NCI-H1092 treated with DMSO at 0.1 percent for 48 hours (cell line): ENCODE measurements around the gene WDR70.
"Not testable (repeated sequence)": the region's sequence is repeated elsewhere in the genome, so short reads cannot be mapped to it uniquely, and the experiment has no call there.

Source experiments
- DNase-seq: peaks from one replicate; lab custom pipeline; 2025; lab: John Stamatoyannopoulos, UW

Gene WDR70

DNA sequence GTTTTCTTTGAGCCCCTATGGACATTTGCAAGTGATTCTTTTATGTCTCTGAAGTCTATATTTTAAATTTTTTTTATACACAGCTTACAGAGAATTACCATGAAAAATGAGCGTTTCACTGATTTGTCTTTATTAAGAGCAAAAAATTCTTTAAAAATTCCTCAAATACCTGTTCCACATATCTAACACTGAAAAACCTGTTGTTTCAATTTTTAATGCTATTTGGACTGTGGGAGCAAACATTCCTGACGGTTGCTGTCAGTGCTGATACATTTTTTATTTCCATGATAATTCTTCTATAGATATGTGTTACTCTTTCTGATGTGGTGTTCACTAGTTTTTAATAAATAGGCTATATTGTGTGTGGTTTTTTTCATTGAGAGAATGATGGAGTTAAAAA, 261.0 kb downstream of the WDR70 start:
- no peak for DNase-seq

DNA sequence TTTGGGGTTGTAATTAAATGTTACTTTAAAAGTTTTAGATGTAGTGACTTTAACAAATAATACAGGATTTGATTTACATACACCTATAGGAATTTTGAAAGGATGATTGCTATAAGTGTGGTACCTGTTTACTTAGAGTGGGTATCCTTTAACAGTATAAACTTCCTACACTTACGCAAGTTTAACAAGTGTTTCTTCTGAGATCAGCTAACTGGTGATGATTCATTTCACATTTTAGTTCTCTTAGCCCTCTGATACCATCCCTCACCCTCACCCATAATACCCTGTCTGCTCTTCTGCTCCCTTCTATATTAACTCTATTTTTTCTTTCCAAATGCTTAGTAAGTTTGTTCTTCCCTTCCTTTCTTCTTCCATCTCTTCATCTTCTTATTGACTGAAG, 262.8 kb downstream of the WDR70 start:
- DNase-seq = no peak

DNA sequence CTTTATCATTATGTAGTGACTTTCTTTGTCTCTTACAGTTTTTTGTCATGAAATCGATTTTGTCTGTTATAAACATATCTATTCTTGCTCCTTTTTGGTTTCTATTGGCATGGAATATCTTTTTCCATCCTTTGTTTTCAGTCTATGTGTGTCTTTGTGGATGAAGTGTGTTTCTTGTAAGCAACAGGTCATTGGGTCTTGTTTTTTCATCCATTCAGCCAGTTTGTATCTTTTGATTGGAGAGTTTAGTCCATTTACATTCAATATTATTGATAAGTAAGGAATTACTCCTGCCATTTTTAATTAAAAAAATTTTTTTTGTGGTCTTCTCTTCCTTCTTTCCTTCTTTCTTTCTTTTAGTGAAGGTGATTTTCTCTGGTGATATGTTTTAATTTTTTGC, 266.6 kb downstream of the WDR70 start:
- DNase-seq = no peak

DNA sequence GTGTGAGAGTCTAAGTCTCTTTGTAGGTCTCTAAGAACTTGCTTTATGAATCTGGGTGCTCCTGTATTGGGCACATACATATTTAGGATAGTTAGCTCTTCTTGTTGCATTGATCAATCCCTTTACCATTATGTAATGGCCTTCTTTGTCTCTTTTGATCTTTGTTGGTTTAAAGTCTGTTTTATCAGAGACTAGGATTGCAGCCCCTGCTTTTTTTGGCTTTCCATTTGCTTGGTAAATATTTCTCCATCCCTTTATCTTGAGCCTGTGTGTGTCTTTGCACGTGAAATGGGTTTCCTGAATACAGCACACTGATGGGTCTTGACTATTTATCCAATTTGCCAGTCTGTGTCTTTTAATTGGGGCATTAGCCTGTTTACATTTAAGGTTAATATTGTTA, 275.4 kb downstream of the WDR70 start:
- not testable (repeated sequence) for DNase-seq

DNA sequence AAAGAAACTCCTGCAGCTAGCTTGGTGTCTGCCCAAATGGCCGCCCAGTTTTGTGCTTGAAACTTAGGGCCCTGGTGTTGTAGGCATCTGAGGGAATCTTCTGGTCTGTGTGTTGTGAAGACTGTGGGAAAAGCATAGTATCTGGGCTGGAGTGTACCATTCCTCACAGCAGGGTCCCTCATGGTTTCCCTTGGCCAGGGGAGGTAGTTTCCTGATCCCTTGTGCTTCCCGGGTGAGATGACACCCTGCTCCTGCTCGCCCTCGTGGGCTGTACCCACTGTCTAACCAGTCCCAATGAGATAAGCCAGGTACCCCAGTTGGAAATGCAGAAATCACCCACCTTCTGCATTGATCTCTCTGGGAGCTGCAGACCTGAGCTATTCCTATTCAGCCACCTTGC, 277.9 kb downstream of the WDR70 start:
- DNase-seq = no peak

DNA sequence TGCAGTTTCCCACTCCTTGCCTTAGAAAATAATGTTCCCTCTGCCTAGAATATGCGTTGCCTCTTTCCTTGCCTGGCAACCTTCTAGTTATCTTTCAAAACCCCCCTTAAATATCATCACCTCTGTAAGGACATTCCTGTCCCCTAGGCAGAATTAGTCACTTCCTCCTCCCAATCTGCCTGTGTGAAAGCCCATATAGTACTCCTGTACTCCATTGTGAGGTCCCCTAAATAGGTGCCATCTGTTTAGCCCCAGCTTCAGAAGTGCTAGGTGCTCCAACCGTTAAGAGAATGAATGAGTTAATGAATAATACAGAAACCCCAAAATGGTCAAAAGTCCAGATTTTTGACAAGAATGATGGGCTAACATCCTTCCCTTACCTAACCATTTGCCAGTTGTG, 279.3 kb downstream of the WDR70 start:
- DNase-seq = no peak

DNA sequence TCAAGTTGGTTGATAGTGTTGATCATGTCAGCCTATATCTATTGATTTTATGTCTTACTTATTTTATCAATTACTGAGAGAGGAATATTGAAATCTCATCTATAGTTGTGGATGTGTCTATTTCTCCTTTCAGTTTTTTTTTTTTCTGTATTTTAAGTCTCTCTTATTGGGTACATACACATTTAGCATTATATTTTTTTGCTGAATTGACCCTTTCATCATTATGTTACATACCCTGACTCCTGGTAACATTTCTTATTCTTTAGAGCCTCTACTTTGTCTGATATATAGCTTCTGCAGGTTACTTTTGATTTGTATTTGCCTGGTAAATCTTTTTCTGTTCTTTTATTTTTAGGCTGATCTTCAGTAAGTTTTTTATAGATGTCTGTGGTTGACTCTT, 281.2 kb downstream of the WDR70 start:
- DNase-seq = no peak

DNA sequence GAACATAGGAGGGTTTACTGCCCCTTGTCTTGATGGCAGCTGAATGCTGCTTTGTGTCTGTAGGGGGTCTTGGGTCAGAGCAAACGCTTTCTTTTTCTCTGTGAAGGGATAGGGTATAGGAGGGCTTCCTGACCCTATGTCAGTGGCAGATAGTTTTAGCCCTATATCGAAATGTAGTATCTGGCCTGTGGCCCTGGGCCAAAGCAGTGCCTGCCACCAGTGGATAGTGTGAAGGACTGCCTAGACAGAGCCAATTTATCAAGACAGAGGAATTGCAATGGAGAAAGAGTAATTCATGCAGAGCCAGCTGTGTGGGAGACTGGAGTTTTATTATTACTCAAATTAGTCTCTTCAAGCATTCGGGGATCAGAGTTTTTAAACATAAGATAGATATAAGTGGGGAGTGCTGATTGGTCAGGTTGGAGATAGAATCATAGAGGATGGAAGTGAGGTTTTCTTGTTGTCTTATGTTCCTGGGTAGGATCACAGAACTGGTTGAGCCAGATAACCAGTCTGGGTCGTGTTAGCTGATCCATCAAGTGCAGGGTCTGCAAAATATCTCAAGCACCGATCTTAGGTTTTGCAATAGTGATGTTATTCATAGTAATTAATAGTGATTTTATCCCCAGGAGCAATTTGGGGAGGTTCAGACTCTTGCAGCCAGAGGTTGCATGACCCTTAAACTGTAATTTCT, 282.3 kb downstream of the WDR70 start:
- no peak for DNase-seq

DNA sequence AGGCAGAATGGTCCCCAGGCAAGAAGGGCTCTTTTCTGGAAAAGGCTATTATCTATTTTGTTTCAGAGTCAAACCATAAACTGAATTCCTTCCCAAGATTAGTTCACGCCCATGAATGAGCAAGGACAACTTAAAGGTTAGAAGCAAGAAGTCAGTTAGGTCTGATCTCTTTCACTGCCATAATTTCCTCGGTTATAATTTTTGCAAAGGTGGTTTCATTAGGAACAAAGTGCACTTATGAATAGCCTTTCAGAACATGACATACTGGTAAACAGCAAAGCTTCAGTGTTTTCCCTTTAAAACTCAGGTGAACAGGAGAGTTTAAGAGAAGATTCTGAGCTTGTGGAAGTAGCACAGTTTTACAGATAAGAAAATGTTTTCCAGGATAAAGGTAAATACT, 282.8 kb downstream of the WDR70 start:
- no peak for DNase-seq

DNA sequence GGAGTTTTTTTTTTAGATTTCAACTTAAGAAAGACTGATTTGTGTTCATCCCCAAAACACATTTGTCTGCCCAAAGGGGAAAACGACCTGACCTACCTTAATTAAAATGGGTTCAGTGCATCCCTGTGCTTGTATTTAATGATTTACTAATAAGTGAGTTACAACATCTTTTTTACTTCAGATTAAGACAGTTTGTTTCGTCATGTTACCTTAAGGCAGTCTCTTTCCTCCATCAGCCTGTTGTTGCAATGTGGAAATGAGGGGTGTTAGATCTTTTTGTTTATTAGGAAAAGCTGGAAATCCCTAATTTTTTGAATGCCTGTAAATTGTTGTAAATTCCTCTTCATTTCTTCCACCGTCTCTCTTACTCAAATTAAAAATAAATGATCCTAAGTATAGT, 283.2 kb downstream of the WDR70 start:
- DNase-seq = no peak

DNA sequence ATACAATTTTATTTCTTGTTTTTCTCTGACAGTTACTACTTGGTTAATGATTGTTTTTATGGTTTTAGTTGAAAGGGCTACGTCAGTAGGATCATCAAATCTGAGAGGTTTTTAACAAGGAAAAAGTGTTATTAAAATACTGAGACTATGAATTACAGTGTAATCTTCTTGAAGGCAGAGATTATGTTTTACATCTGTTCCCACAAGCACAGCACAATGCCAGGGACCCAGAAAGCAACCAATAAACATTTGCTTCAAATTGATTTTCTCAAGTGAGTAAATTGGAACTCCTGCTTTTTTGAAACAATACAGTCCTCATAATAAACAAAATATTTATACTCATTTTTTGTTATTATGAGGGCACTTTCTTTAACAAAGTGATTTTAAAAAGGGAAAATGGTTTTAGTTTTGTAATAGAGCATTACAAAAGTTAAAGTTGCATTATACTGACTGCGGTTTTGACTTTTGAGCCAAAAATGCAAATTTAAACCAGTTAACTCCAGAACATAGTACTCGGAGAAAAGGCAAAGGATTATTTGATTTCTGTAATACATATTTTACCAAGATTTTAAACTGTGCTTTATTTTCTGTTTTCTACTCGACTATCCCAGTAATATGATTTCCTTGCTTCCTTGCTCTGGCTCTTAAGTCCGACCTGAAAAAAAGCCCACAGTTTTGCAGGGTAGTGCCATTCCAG, 283.8 kb downstream of the WDR70 start:
- DNase-seq = no peak

DNA sequence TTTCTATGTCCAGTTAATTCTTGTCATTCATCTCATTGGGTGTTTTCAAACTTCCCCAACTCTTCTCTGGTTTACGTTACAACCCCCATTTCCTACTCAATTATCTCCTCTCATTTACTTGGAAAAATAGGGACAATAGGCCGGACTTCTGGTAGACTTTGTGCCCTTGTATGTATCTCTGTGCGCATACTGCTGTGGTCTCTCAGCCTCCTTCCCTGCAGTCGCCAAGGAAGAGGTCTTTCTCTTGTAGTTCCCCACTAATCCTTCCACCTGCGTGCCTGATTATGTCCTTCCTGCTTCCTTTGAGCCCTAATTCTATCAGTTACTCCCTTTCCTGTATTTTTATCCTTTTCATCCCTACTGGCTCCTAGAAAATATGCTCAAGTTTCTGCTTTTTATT, 284.4 kb downstream of the WDR70 start:
- no peak for DNase-seq

DNA sequence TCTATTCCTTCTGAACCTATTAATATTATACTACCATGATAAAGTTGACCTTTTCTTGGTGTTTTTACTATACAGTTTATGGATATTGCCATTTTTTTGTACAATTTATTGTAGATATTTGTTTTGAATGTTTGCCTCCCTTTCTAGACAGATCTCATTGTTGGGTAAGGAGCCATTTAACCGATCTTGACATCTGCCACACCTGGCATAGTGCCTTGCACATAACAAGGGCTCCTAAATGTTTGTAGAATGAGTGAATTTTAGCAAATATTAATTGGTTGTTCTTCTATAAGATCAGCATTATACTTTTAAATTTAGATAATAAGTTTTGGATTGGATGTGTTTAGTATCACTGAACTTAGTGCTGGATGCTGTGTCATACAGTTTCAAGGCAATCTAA, 285.4 kb downstream of the WDR70 start:
- DNase-seq = no peak

DNA sequence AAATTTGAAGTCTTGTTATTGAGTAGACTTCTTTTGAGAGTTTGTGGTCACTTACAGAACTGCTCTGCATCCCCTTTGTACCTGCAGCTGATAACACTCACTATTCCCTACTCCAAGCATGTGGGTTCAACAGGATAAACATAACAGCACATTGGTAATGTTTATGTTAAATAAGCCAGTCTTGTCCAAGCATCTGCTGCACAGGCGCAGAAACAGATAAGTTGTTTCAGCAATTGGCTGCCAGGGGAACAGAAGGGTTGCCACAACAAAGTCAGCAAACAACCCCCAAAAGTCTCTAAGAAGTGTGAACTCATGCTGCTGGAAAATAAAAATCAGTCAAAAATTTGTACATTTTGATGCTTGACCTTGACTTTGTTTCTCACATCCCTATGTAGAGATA, 286.2 kb downstream of the WDR70 start:
- DNase-seq = no peak

DNA sequence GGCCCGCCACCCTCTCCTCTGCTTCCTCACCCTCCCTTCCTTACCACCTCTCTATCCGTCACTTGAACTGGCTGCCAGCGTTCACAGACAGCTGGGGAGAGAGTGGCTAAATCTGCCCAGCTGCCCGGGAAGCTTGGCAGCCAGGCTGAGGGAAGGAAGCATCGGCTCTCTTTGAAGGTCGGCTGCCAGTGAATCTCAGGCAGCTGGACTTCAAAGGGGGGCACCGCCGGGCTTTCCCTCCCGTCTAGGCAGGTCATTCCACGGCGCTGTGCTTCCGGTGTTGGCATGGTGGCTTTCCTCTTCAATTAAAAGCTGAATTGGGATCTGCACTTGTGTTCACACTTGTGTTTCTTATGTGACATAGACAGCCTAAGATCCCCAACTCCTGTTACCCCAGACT, 286.8 kb downstream of the WDR70 start:
- DNase-seq = peak; percentile 74

DNA sequence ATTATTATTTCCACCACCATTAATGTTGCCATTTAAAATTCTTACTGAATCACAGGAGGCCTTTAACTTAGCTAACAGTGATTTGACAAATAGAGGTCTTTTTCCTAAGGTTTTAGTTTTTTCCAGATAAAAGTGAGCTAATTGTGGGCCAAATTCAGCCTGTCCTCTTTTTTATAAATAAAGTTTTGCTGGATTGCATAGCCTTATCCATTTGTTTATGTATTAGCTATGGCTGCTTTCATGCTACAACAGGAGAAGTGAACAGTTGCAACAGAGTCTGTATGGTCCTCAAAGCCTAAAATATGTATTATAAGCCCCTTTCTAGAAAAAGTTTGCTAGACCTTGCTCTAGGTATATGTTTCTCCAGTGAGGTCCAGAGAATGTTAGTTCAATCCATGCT, 288.3 kb downstream of the WDR70 start:
- DNase-seq = no peak

DNA sequence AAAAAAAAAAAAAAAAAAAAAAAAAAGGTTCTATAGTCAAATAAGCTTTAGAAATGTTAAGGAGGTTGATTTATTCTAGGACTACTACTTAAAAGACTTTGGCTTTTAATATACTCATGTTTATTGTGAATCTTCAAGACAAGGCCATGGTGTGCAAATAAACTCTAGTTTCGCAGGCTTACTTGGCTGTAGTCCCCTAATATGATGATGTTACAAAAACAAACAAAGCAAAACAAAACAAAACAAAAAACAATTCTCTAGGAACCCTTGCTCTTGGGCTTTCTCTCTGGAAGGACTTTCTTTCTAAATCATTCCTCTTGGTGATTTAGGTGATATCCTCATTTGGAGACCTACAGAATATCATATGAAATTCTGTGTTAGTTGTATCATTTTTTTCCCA, 288.7 kb downstream of the WDR70 start:
- no peak for DNase-seq

DNA sequence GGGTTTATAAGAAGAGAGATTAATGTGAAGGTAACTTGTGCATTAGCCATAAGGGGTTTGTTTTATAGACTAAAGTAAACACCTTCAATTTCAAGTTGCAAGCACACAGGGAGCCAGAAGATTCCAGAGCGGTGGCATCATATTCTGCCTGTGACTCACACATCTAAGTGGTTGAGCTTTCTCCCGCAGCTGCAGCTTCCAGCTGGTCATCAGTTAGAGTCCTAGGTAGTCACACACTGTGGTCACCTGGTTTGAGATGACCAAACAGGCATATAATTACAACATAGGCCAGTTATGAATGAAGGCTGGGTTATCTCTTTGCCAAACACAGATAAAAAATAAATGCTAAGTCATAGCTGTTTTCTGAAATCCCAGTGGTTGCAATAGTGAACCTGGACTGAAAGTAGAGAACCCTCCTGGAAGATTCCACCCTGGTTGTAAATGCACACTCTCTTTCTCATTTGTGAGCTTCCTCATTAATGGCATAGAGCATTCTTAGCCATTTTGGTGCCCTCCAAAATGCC, 289.5 kb downstream of the WDR70 start:
- no peak for DNase-seq

DNA sequence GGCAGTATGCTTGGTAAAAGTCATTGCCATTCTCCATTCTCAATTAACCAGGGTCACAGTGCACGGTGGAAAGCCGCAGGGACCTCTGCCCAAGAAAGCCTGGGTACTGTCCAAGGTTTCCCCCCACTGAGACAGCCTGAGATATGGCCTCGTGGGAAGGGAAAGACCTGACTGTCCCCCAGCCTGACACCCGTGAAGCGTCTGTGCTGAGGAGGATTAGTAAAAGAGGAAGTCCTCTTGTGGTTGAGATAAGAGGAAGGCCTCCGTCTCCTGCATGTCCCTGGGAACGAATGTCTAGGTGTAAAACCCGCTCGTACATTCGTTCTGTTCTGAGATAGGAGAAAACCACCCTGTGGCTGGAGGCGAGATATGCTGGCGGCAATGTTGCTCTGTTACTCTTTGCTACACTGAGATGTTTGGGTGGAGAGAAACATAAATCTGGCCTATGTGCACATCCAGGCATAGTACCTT, 293.0 kb downstream of the WDR70 start:
- DNase-seq = not testable (repeated sequence)

DNA sequence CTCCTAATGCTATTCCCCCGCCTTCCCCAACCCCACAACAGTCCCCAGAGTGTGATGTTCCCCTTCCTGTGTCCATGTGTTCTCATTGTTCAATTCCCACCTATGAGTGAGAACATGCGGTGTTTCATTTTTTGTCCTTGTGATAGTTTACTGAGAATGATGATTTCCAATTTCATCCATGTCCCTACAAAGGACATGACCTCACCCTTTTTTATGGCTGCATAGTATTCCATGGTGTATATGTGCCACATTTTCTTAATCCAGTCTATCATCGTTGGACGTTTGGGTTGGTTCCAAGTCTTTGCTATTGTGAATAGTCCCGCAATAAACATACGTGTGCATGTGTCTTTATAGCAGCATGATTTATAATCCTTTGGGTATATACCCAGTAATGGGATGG, 295.2 kb downstream of the WDR70 start:
- DNase-seq = not testable (repeated sequence)

DNA sequence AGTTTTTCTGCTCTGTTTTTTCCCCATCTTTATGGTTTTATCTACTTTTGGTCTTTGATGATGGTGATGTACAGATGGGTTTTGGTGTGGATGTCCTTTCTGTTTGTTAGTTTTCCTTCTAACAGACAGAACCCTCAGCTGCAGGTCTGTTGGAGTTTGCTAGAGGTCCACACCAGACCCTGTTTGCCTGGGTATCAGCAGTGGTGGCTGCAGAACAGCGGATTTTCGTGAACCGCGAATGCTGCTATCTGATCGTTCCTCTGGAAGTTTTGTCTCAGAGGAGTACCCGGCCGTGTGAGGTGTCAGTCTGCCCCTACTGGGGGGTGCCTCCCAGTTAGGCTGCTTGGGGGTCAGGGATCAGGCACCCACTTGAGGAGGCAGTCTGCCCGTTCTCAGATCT, 300.2 kb downstream of the WDR70 start:
- not testable (repeated sequence) for DNase-seq

DNA sequence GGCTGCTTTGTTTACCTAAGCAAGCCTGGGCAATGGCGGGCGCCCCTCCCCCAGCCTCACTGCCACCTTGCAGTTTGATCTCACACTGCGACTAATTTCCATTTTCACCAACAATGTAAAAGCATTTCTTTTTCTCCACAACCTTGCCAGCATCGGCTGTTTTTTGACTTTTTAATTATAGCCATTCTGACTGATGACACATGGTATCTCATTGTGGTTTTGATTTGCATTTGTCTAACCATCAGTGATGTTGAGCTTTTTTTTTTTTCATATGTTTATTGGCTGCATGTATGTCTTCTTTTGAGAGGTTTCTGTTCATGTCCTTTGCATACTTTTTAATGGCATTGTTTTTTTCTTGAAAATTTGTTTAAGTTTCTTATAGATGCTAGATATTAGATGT, 300.8 kb downstream of the WDR70 start:
- DNase-seq = not testable (repeated sequence)

DNA sequence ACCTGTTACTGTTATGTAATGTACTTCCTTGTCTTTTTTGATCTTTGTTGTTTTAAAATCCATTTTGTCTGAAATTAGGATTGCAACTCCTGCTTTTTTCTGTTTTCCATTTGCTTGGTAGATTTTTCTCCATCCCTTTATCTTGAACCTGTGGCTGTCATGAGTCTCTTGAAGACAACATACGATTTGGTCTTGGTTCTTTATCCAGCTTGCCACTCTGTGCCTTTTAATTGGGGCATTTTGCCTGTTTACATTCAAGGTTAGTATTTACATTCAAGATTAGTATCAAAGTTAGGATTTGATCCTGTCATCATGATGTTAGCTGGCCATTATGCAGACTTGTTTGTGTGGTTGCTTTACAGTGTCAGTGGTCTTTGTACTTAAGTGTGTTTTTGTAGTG, 304.0 kb downstream of the WDR70 start:
- DNase-seq = no peak

DNA sequence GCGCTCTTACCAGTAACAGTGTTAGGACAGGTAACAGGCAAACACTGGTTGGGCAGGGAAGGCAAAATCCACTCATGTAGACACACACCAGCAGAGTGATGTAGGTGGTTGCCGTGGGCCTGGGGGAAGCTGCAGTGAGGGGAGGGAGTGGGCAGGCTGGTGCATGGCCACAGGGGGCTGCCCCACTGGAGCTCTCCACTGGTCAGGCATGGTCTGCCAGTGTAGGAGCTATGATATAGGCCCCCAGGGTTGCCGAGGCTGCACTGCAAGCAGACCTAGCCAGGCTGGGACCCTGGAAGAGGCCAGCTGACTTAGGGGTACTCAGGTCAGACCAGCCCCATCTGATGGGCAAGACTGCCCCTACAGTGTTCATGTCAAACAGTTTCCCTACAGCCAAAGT, 306.1 kb downstream of the WDR70 start:
- no peak for DNase-seq
